ENCODE results near the gene EPS8.
"Not testable (repeated sequence)": the region's sequence is repeated elsewhere in the genome, so short reads cannot be mapped to it uniquely, and the experiment has no call there.

The EPS8 gene

GRCh38 chr12:15752785-15753184, 36.4 kb downstream of the EPS8 start:
- DNase-seq: no peak

- no peak for DNase-seq
Measured at GRCh38 chr12:15751741-15752140, 37.4 kb downstream of the EPS8 start.

GRCh38 chr12:15749937-15750336, 39.3 kb downstream of the EPS8 start:
- DNase-seq: no peak

- not testable (repeated sequence) for DNase-seq
Measured at GRCh38 chr12:15741870-15742269, 47.3 kb downstream of the EPS8 start.

- DNase-seq: no peak
Measured at GRCh38 chr12:15741082-15741481, 48.1 kb downstream of the EPS8 start.

GRCh38 chr12:15740389-15740788, 48.8 kb downstream of the EPS8 start:
- DNase-seq: not testable (repeated sequence)

GRCh38 chr12:15738438-15739015, 50.7 kb downstream of the EPS8 start:
- DNase-seq: peak in 1 of 3 experiments; percentile 27

GRCh38 chr12:15735837-15736615, 53.2 kb downstream of the EPS8 start:
- no peak for DNase-seq

- no peak for DNase-seq
Measured at GRCh38 chr12:15733136-15733535, 56.1 kb downstream of the EPS8 start.

- no peak for DNase-seq
Measured at GRCh38 chr12:15732341-15733061, 56.7 kb downstream of the EPS8 start.

- DNase-seq: no peak
Measured at GRCh38 chr12:15731940-15732339, 57.2 kb downstream of the EPS8 start.

- no peak for DNase-seq
Measured at GRCh38 chr12:15729097-15729496, 60.1 kb downstream of the EPS8 start.

GRCh38 chr12:15728118-15728598, 61.0 kb downstream of the EPS8 start:
- no peak for DNase-seq

GRCh38 chr12:15726878-15727150, 62.4 kb downstream of the EPS8 start:
- no peak for DNase-seq

GRCh38 chr12:15726027-15726877, 62.9 kb downstream of the EPS8 start:
- DNase-seq: peak in 1 of 3 experiments; percentile 65

- DNase-seq: no peak
Measured at GRCh38 chr12:15722951-15723350, 66.2 kb downstream of the EPS8 start.

GRCh38 chr12:15721316-15722115, 67.7 kb downstream of the EPS8 start:
- no peak for DNase-seq

GRCh38 chr12:15720295-15720694, 68.9 kb downstream of the EPS8 start:
- DNase-seq: peak in 1 of 3 experiments; percentile 16

GRCh38 chr12:15719230-15719629, 70.0 kb downstream of the EPS8 start:
- peak in 2 of 3 experiments; percentile 39 to 90 for DNase-seq

- no peak for DNase-seq
Measured at GRCh38 chr12:15717940-15718567, 71.1 kb downstream of the EPS8 start.

- no peak for DNase-seq
Measured at GRCh38 chr12:15716581-15716980, 72.6 kb downstream of the EPS8 start.

GRCh38 chr12:15714256-15714655, 74.9 kb downstream of the EPS8 start:
- no peak for DNase-seq
